DND-41 (cell line): ENCODE results near the gene ATP8A2.
A peak's percentile ranks its signal among the peaks of the same experiment; 100 is the strongest.

Experiments used
- ATAC-seq: fragments of 200-7000 bp; cut with Tn5 transposase; 3 replicates; pipeline ENCODE4 v1.9.1; 2021; ENCODE audit warnings: low read depth; ENCODE audit not compliant: insufficient read depth
- DNase-seq: peaks from one replicate; pipeline ENCODE4 v3.0.0-alpha.2; 2020
- H2AFZ ChIP-seq: 2 replicates; pipeline ENCODE4 v1.6.0; 2012; ENCODE audit warnings: low read depth, low read length
- H3K27ac ChIP-seq: 2 replicates; pipeline ENCODE4 v1.5.1; 2012; ENCODE audit warnings: low read length, inconsistent platforms
- H3K27me3 ChIP-seq: fragments of 200-600 bp; sonication (generic); 2 replicates; pipeline ENCODE4 v1.6.0; 2012; ENCODE audit warnings: low read length, mild to moderate bottlenecking, inconsistent platforms; ENCODE audit not compliant: insufficient read depth, poor library complexity
- H3K36me3 ChIP-seq: 2 replicates; pipeline ENCODE4 v1.5.1; 2012; ENCODE audit warnings: low read length, inconsistent platforms; ENCODE audit not compliant: insufficient read depth
- H3K4me1 ChIP-seq: 2 replicates; pipeline ENCODE4 v1.5.1; 2012; ENCODE audit warnings: mild to moderate bottlenecking, low read length; ENCODE audit not compliant: insufficient read depth
- H3K4me2 ChIP-seq: 2 replicates; pipeline ENCODE4 v1.6.0; 2012; ENCODE audit warnings: mild to moderate bottlenecking, moderate library complexity, low read length, inconsistent platforms; ENCODE audit not compliant: insufficient read depth
- H3K4me3 ChIP-seq, 2 experiments: fragments of 200-600 bp in 1 of 2; shearing (Covaris generic) in 1 of 2; 2 replicates each; pipeline ENCODE4 v1.5.1; 2012 to 2016; ENCODE audit warnings: inconsistent platforms in 2 of 2, low read length in 2 of 2, mild to moderate bottlenecking in 2 of 2, low read depth in 1 of 2, moderate library complexity in 1 of 2
- H3K79me2 ChIP-seq: 2 replicates; pipeline ENCODE4 v1.6.0; 2012; ENCODE audit warnings: low read length, inconsistent platforms; ENCODE audit not compliant: insufficient read depth
- H3K9ac ChIP-seq: 2 replicates; pipeline ENCODE4 v1.6.0; 2012; ENCODE audit warnings: low read depth, mild to moderate bottlenecking, inconsistent platforms, low read length, moderate library complexity
- H3K9me3 ChIP-seq: 2 replicates; pipeline ENCODE4 v1.5.1; 2012; ENCODE audit warnings: low read length, moderate library complexity, mild to moderate bottlenecking, inconsistent platforms; ENCODE audit not compliant: insufficient read depth, severe bottlenecking
- H4K20me1 ChIP-seq: 2 replicates; pipeline ENCODE4 v1.6.0; 2012; ENCODE audit warnings: low read length; ENCODE audit not compliant: insufficient read depth
- EZH2 ChIP-seq: IDR thresholded peaks from 3 replicates; pipeline ENCODE4 v1.6.1; 2012; ENCODE audit warnings: borderline replicate concordance, low read depth, mild to moderate bottlenecking, moderate library complexity, low read length, inconsistent platforms; ENCODE audit not compliant: severe bottlenecking
- TF ChIP-seq, protein P1 (sequence below): IDR thresholded peaks from 2 replicates; pipeline ENCODE4 v1.5.1; 2012; ENCODE audit warnings: borderline replicate concordance, low read length, moderate library complexity, mild to moderate bottlenecking; ENCODE audit not compliant: poor library complexity, severe bottlenecking; ENCODE audit errors: extremely low read depth

The ATP8A2 gene

DNA sequence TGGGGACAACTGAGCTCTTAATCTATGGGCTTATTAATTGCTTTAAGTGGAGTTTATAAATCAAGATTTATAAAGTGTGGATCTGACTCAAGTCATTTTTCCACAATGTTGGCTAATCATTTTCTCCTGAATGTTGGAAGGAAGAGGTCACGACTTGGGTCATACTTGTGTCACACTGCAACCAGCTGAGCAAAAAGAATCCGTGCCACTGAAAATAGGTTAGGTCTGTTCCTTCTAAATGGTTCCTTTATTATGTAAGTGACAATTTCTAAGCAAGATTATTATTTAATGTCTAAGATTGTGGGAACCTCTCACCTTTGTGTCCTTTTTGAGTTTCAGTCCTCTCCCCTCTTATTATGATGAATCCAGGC is 501.5 kb downstream of the ATP8A2 start:
- Histone ChIP-seq H3K4me2 (no peak overlapping the region), H3K27ac (peak overlapping the region; percentile 96), H3K9me3 (no peaks in the 10 kb centered on the region), H3K27me3 (no peaks in the 10 kb centered on the region), H3K36me3 (no peaks in the 10 kb centered on the region), H3K9ac (no peak overlapping the region), H3K4me1 (peaks cover 84% of the 10 kb centered on the region), H3K79me2 (no peaks in the 10 kb centered on the region), H3K4me3 (no peak overlapping the region), H2AFZ (no peak overlapping the region), H4K20me1 (no peaks in the 10 kb centered on the region)
- TF ChIP-seq, protein P1, sequence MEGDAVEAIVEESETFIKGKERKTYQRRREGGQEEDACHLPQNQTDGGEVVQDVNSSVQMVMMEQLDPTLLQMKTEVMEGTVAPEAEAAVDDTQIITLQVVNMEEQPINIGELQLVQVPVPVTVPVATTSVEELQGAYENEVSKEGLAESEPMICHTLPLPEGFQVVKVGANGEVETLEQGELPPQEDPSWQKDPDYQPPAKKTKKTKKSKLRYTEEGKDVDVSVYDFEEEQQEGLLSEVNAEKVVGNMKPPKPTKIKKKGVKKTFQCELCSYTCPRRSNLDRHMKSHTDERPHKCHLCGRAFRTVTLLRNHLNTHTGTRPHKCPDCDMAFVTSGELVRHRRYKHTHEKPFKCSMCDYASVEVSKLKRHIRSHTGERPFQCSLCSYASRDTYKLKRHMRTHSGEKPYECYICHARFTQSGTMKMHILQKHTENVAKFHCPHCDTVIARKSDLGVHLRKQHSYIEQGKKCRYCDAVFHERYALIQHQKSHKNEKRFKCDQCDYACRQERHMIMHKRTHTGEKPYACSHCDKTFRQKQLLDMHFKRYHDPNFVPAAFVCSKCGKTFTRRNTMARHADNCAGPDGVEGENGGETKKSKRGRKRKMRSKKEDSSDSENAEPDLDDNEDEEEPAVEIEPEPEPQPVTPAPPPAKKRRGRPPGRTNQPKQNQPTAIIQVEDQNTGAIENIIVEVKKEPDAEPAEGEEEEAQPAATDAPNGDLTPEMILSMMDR: no peak
- TF ChIP-seq EZH2: no peak
- ATAC-seq (no peak), DNase-seq (no peak)

DNA sequence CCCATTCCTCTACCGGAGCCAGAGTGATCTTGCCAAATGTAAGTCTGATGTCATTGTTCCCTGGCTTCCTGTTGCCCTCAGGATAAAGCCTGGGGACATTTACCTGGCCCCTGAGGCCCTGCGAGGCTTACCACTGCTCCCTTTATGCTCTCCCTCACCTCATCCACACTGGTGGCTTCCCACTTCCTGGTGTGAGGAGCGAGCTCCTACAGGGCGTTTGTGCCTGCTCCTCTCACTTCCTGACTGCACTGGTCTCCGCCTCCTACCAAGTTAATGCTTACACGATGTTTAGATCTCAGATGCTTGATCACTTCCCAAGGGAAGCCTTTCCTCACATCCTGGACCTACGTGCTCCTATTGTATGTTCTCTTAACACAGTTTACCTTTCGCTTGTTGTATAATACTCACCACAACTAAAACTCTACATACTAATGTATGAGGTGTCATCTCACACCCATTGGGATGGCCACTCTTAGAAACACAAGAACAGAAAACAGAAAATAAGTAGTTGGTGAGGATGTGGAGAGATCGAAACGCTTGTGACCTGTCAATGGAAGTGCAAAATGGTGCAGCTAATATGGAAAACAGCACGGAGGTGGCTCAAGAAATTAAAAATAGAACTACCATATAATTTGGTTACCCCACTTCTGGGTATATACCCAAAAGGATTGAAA is 502.4 kb downstream of the ATP8A2 start:
- Histone ChIP-seq H3K36me3 (no peaks in the 10 kb centered on the region), H3K9ac (peak overlapping the region; percentile 52), H3K27ac (peak overlapping the region; percentile 96), H2AFZ (peak overlapping the region; percentile 33), H3K79me2 (no peaks in the 10 kb centered on the region), H3K4me1 (peaks cover 92% of the 10 kb centered on the region), H3K9me3 (no peaks in the 10 kb centered on the region), H3K4me3 (no peak overlapping the region; a peak in 1 of 4 replicates), H3K27me3 (no peaks in the 10 kb centered on the region), H4K20me1 (no peaks in the 10 kb centered on the region), H3K4me2 (peak overlapping the region; percentile 41)
- peak; percentile 71 for ATAC-seq
- TF ChIP-seq EZH2: no peak
- TF ChIP-seq, protein P1: no peak
- peak; percentile 80 for DNase-seq

DNA sequence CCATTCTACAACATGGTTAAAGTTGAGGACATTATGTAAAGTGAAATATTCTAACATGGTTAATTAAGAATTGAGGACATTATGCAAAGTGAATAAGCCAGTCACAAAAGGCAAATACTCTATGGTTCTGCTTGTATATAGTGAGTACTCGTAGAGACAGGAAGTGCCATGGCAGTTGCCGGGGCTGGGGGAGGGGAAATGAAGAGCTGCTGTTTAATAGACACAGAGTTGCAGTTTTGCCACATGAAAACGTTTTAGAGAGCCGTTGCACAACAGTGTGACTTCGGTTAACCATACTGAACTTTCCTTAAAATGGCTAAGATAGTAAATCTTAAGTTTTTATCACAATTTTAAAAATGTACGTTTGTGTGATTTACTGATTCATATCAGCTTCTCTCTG is 503.1 kb downstream of the ATP8A2 start:
- Histone ChIP-seq H3K4me1 (peaks cover 100% of the 10 kb centered on the region), H3K9ac (peak overlapping the region; percentile 52), H3K4me2 (peak overlapping the region; percentile 41), H3K36me3 (no peaks in the 10 kb centered on the region), H4K20me1 (no peaks in the 10 kb centered on the region), H3K79me2 (no peaks in the 10 kb centered on the region), H3K27ac (peak overlapping the region; percentile 96), H2AFZ (peak overlapping the region; percentile 33; the same call in 1 of the 2 replicates), H3K9me3 (no peaks in the 10 kb centered on the region), H3K4me3 (peak overlapping the region in 1 of 2 experiments; percentile 20; a peak in 1 of 4 replicates), H3K27me3 (no peaks in the 10 kb centered on the region)
- TF ChIP-seq, protein P1: no peak
- no peak for TF ChIP-seq EZH2
- DNase-seq (peak; percentile 97), ATAC-seq (peak; percentile 86)
